Left kidney (tissue), 2 donors: ENCODE data around the gene FAM168A. TPM values are rescaled to one million over a fixed set of nuclear protein-coding genes. Genes with fewer than 3 reads are reported as not detected.
"Not testable (repeated sequence)": the region's sequence is repeated elsewhere in the genome, so short reads cannot be mapped to it uniquely, and the experiment has no call there.

Experiments
- DNase-seq: peaks from one replicate; pipeline ENCODE4 v3.0.0-alpha.2; 2013
- polyA plus RNA-seq: library from polyadenylated mRNA; unstranded; fragments of 120-200 nt; gene quantifications from one replicate; pipeline ENCODE4 v1.2.1, GENCODE V29; 2013; ENCODE audit not compliant: insufficient read length

FAM168A gene
- polyA plus RNA-seq, 1 donor = 49.7 TPM

DNA sequence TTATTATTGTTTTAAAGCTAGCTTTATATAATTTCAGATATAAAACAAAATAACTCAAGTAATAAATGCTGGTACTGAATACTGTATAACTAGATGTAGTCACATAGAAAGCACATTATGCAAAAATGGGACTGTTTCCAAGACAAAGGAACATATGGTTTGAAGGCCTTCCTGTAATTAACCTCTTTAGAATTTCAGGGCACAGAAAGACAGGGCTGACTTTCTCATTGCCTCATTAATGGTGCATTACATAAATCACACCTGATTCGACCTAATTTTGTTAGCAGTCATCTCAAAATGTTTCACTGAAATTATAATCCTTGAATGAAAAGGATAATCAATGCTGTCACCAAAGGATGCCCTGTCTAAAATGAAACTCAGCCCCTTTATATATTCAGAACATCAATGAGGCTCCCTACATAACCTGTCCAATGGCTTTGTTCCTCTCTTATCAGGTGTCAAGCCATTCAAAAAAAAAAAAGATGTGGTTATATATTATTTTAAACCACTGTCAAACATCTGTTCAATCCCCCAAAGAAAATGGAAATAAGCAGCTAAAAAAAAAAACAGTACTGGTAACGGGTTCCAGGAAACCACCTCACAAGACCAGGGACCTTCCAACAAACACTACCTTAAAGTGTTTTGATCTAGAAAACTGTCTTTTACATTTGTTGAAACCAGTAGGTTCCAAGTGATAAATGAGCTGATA lies 77.4 kb downstream of the FAM168A start:
- DNase-seq = no peak

DNA sequence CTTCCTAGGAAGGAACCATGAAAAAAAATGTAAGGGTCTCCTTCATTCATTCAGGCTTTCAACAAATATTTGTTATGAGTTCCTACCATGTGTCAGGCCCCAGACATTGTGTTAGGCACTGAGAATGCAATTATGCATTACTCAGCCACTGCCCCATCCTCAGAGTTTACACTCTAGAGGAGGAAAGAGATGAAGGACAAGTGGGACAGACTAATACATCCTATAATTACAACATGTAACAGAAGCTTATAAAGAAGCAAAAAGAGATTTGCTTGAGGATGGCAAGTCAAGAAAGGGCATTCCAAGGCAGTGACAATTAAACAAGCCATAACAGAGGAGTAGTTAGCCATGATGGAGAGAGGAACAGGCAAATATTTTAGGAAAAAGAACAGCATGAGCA lies 78.6 kb downstream of the FAM168A start:
- DNase-seq = no peak

DNA sequence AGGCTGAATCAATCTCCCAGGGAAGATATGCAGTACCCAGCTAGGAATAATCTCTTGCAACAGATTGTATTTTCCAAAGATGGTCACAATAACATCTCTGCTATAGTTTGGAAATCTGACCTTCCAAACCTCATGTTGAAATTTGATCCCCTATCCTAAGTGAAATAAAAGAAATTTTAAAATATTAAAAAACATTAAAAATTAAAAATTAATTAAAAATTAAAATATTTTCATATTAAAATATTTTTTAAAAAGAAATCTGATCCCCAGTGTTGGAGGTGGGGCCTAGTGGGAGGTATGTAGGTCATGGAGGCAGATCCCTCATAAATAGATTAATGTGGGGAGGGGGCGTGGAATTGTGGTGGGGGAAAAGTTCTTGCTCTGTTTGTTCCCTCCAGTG lies 79.7 kb downstream of the FAM168A start:
- no peak for DNase-seq

DNA sequence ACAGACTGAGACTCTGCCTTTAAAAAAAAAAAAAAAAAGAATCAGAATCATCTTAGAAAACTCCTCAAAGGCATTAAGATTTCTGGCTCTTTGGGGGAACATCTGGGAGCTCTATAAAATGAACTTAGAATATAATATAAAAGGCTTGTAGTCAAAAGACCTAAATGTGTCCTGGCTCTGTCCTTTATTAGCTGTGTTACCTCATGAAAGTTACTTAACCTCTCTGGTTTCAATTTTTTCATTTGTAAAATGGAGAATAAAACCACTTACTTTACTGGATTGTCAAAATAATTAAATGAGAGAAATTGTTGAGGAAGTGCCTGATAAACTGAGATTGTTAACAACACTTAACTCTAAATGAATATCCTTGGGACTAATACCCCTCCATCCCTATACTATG lies 81.8 kb downstream of the FAM168A start:
- no peak for DNase-seq

DNA sequence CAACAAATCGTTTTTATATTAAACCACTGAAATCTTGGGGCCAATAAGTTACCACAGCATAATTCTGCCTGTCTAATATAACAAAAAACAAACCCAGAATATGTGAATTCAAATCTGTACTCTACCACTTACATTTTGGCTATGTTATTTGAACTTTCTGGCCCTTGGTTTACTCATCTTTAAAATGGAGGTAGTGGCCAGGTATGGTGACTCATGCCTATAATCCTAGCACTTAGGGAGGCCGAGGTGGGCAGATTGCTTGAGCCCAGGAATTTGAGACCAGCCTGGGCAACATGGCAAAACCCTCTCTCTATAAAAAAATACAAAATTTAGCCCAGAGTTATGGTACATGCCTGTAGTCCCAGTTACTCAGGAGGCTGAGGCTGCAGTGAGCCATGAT lies 84.2 kb downstream of the FAM168A start:
- DNase-seq = no peak

DNA sequence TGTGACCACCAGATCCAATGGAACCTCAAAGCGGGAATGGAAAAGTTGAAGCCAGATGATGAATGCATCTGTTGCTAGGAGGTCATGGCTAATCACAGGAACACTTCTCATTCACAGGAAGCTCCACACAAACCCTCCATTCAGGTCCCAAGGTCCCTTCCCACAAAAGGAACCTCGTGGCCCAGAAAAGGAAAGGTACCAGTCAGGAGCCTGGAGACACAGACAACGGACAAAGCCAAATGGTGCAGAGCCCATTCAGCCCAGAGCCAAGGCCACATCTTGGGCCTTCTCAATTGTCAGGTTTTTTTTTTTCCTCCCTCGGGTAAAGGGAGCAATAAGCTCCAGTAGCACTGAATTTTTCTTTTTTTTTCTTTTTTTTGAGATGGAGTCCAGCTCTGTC lies 87.0 kb downstream of the FAM168A start:
- DNase-seq = no peak

DNA sequence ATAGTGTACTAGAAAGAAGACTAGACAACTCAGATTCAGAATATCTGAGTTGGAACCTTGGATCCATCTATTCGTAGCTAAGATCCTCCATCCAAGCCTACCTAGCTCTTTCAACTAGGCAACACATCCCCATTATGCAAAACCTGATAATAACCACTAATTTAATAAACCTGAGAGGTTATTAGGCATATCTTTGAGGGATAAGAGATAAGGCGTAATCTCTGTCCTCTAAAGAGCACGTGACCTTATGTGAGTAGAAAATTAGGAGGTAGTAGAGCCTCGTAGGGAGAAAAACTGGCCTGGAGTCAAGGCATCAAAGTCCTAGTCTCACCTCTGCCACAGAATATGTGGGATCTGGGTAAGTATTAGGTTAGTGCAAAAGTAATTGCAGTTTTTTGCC lies 87.8 kb downstream of the FAM168A start:
- no peak for DNase-seq

DNA sequence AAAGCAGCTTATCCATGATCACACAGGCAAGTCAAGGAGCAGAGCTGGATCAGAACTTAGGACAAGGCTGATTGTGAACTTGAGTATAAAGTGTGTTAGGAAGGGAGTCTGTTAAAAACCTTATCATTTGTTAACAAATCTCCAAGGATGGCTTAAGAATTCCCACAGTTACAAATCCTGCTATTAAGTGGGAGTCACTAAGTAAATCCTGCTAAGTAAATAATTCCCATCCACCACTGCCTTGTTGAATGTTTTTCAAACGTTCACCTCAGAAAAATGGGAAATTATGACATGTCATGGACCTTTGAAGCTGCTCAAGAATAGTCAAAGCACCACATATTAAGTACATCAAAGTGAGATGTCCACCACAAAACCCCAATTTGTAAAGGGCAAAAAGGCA lies 88.7 kb downstream of the FAM168A start:
- no peak for DNase-seq

DNA sequence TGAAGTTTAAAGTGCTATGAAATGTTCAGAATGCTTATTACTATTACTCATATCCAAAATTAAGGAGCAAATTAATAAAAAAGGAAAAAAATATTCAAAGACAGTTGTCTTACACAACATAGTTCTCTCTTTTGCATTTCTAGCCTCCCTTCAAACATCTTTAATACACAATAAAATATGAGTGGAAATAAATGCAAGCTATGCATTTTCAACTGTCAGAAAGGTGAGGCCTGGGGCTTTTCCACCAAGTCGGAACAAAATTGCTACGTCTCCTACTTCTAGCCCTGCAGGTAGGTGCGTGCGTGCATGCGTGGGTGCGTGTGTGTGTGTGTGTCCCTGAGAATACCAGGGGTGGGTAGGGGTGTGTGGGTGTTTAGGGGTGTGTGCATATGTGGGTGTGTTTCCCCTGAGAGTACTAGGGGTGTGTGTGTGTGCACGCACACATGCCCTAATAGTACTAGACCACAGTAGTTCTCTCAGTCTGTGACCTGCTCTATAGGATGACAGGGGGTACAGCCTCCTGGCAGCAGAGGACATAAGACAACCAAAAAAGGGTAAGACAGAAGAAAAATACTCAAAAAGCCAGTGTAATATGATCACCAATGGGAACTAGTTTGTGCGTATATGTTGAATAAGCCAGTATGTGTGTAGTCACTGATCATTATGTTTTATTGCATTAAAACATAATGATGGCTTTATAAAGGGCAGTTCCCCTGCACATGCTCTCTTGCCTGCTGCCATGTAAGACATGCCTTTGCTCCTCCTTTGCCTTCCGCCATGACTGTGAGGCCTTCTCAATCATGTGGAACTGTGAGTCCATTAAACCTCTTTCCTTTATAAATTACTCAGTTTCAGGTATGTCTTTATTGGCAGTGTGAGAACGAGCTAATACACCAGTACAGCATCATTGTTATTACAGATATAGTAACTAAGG lies 89.4 kb downstream of the FAM168A start:
- no peak for DNase-seq

DNA sequence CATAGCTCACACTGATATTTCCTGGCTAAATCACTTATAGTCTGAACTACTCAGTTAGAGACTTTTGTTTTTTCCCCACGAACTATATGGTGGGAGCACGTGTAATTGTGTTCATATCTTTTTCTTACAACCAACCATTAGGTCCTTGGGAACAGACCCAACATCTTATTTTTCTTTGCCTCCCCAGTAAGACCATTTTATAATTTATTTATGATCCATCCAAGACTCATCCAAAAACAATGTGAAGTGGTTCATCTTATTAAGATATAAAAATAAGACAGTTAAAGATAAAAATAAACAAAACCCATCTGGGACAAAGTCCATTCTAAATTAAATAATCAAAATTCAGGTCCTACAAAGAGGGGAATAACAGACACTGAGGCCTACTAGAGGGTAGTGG lies 90.8 kb downstream of the FAM168A start:
- no peak for DNase-seq

DNA sequence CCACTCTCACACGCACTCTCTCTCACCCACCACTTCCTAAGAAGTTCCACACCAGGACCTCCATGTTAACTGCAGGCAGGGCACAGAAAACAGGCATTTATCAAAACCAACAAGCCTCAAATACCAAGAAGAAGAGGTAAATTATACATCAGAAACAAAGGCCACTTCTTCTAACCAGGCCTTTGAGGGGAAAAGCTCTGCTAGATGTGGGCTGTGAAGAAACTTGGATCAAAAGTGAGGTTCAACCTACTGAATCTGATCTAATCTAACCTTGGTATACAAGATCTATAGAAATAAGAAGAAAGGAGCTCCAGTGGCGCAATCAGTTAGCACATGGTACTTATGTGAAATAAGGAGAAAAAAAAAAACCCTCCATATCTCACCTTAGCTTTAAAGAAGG lies 91.9 kb downstream of the FAM168A start:
- no peak for DNase-seq

DNA sequence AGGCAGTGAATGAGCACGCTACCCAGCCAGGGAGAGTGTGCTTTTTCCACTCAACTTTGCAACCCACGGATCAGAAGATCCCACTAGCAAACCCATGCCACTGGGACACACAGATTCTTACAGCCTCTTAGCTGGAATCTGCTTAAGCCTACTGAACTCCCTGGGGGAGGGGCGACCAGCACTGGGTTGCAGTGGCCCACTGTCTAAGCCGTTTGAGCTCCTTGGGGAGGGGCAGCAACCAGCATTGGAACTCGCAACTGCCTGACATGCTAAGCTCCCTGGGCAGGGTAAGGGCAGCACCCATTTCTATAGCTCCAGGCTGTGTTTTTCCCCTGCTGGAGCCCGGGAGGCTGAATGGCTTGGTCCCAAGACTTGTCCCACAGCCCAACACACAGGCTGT lies 99.6 kb downstream of the FAM168A start:
- DNase-seq = no peak

DNA sequence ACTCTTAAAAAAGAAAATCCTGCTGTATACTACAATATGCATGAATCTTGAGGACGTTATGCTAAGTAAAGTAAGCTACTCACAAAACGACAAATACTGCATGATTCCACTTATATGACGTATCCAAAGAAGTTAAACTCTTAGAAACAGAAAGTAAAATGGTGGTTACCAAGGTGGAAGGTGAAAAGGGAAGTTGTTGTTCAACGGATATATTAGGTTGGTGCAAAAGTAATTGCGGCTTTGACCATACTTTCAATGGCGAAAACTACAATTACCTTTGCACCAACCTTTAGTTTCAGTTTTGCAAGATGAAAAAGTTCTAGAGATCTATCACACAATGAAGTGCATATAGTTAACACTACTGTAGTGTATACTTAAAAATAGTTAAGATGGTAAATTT lies 101.8 kb downstream of the FAM168A start:
- no peak for DNase-seq

DNA sequence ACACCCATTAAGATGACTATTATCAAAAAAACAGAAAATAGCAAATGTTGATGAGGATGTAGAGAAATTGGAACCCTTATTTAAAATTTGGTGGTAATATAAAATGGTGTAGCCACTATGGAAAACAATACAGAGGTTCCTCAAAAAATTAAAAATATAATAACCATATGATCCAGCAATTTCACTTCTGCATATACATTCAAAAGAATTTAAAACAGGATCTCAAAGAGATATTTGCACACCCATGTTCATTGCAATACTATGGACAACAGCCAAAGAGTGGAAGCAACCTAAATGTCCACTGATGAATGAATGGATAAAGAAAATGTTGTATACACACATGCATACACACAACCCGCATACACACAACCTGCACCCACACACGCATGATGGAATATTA lies 102.2 kb downstream of the FAM168A start:
- no peak for DNase-seq

DNA sequence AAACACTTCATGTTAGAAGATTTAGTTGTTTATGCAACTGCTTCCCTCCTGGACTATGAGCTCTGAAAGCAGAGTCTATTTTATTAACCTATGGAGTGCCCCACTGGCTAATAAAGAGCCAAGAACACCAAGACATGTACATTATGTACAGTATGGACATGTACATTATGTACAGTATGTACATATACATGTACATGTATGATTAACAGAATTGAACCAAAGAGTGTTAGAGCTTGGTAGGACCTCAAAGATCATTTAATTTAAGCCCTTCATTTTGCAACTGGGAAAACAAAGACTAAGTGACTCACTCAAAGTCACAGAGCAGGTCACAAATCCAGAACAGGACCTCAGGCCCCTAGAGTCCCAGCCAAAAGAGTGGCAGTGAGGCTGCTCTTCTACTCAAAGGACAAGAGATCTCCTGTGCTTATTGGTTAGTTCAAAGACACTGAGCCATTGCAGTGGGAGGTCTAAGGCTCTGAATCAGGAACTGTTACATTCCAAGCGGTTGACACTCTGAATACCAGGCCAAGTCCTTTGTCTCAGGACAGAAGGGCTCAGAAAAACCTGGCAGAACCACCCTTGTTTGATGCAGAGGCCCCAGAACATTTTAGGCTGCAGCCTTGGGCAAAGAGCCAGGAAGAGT lies 103.8 kb downstream of the FAM168A start:
- no peak for DNase-seq

DNA sequence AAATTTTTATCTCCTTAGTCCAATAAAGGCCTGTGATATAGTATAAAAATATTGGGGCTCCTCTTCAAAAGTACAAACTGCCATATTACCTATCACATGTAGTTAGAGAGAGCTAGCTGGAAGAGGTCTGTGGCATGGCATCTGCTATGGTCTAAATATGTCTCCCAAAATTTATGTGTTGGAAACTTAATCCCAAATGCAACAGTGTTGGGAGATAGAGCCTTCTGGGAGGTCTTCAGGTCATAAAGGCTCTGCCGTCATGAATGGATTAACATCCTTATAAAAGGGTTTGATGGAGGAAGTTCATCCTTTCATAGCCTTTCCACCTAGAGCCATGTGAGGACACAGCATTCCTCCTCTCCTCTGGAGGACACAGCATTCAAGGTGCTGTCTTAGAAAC lies 116.3 kb downstream of the FAM168A start:
- DNase-seq = no peak

DNA sequence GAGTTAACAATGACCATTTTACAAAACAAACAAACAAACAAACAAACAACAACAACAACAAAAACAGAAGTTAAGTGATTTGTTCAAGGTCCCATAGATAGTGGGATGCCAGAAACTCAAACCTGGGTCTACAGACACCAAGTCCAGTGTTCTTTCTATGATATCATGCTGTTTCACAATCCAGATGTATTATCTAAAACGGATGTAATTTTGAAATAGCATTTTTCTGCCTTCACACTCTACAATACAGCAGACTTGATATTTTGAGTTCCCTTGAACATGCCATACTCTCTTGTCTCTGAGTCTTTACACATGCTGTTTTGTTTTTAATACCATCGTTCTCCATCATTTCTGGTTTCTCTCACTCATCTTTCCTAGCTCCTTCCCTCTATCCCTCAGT lies 117.2 kb downstream of the FAM168A start:
- no peak for DNase-seq

DNA sequence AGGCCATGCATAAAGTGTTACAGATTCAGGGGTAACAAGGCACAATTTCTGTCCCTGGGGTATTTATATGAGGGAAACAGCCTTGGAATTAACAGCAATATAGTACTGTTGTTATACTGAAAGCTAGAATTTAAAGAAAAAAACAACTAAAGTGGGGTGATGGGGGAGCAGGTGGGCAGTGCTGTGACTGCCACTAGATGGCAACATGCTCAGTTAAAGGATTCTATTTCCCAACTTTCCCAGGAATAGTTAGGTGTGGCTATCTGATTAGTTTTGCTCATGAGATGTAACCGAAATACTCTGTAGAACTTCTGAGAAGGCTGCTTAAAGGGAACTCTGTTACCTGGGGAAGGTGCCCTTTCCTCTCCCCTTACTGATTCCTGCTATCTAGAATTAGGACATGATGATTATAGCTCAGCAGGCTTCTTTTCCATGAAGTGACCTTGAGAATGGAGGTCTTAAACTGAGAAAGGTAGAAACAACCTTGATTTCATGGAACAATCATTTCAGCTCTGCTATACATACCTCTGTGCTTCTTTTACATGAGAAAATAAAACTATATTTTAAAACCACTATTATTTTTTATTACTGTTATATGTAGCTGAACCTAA lies 119.1 kb downstream of the FAM168A start:
- DNase-seq = no peak

DNA sequence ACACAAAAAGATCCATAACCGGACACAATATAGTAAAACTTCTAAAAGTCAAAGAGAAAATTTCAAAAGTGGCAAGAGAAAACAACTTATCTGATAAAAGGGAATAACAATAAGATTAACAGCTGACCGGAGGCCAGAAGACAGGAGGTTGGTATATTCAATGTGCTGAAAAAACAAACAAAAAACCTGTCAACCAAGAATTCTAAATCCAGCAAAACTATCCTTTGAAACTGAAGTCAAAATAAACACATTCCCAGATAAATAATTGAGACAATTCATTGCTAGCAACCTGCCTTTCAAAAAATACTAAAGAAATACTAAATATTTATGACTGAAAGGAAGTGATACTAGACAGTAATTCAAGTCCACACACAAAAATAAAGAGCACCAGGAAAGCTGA lies 120.4 kb downstream of the FAM168A start:
- DNase-seq = no peak

DNA sequence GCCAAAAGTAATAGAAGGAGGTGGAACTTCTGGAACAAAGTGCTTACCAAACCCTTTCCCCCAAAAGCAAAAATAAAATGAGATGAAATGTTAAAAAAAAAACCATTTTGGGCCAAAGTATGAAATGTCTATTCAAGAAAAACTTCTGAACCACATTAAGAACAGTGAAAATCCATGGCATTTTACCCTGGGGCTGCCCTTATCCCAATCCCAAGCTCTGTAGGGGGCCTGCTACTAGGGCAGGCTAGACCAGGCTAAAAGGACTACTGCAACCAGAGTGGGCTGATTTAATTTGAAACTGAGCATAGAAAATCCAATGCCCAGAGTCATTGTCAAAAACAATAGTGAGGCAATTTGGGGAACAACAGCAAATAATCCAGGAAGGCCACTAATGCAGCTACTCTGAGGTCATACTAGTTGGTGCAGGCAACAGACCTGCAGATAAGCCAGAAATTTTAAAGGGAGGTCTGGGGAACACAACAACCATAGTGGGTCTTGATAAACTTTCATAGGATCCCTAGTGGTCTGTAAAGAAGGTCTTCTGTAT lies 122.3 kb downstream of the FAM168A start:
- no peak for DNase-seq

DNA sequence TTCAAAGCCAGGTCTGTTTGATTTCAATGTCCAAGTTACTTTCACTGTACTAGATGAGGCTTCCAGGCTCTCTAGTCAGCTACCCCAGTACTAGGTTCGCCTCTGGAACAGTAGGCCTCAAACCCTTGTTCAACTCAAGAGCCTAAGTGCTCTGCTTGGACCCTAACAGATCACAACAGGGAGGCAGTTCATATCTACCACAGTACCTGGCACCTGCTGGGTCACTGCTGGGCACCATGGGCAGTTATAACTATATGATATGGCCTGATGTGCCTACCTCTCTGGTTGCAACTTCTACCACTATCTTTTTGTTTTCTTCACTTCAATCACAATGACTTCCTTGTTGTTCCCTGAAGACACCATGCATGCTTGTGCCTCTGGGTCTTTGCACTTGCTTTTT lies 124.7 kb downstream of the FAM168A start:
- no peak for DNase-seq

DNA sequence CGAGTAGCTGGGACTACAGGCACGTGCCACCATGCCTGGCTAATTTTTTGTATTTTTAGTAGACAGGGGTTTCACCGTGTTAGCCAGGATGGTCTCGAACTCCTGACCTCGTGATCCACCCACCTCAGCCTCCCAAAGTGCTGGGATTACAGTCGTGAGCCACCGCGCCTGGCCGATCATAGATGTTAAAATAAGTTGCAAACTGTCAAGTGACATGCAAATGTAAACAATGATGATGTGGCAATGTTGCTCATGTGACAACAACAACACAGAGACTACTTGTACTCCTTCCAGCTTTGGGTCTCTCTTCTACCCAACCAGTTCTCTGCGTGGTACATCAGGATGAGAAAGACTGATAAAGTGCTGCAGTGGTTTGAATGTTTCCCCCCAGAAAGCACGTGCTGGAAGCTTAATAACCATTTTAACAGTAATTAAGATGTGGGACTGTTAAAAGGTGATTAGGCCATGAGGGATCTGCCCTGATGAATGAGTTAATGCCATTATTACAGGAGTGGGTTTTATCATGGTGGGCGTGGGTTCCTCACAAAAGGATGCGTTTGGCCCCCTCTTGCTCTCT lies 127.8 kb downstream of the FAM168A start:
- DNase-seq = not testable (repeated sequence)
